GM12801 (cell line): ENCODE measurements around the gene PRSS38.

Source experiments
- CTCF ChIP-seq: IDR thresholded peaks from one replicate; pipeline ENCODE4 v1.5.1; 2011; ENCODE audit warnings: control low read depth; ENCODE audit not compliant: insufficient read length; ENCODE audit errors: extremely low read depth

Gene PRSS38

GRCh38 chr1:227774821-227775661, 40.4 kb upstream of the PRSS38 start:
- no peak for TF ChIP-seq CTCF

GRCh38 chr1:227775841-227776240, 39.6 kb upstream of the PRSS38 start:
- no peak for TF ChIP-seq CTCF

GRCh38 chr1:227776331-227776771, 39.1 kb upstream of the PRSS38 start:
- no peak for TF ChIP-seq CTCF

GRCh38 chr1:227777156-227777555, 38.3 kb upstream of the PRSS38 start:
- no peak for TF ChIP-seq CTCF

GRCh38 chr1:227777646-227778045, 37.8 kb upstream of the PRSS38 start:
- no peak for TF ChIP-seq CTCF

GRCh38 chr1:227778401-227778947, 37.0 kb upstream of the PRSS38 start:
- TF ChIP-seq CTCF, result no peak

- TF ChIP-seq CTCF, result no peak
Measured at GRCh38 chr1:227779021-227779441, 36.4 kb upstream of the PRSS38 start.
